IPS DF 19.7 (cell line): ENCODE results near the gene RTEL1.

ENCODE experiments used
- DNase-seq: peaks from one replicate; pipeline ENCODE4 v3.0.0-alpha.2; 2013; ENCODE audit warnings: low read depth, low spot score

RTEL1 gene

GRCh38 chr20:63737945-63738686 lies 80.0 kb downstream of the RTEL1 start:
- DNase-seq = no peak

GRCh38 chr20:63738687-63739129 lies 80.6 kb downstream of the RTEL1 start:
- DNase-seq = no peak

GRCh38 chr20:63739130-63740069 lies 81.3 kb downstream of the RTEL1 start, which contains the start of gene SLC2A4RG:
Gene SLC2A4RG (plus strand): TSS chr20:63739776. CDS start chr20:63739913, 137 bp downstream.
- no peak for DNase-seq

GRCh38 chr20:63740070-63740626 lies 82.0 kb downstream of the RTEL1 start:
- DNase-seq = no peak

- no peak for DNase-seq
Measured at GRCh38 chr20:63740627-63741353, 82.7 kb downstream of the RTEL1 start.

GRCh38 chr20:63741354-63741675 lies 83.2 kb downstream of the RTEL1 start:
- DNase-seq = no peak

GRCh38 chr20:63741676-63742380 lies 83.7 kb downstream of the RTEL1 start:
- DNase-seq = no peak

GRCh38 chr20:63742381-63743024 lies 84.4 kb downstream of the RTEL1 start:
- no peak for DNase-seq

GRCh38 chr20:63743210-63743970 lies 85.3 kb downstream of the RTEL1 start:
- DNase-seq = no peak

- DNase-seq = no peak
Measured at GRCh38 chr20:63744158-63744557, 86.0 kb downstream of the RTEL1 start.

GRCh38 chr20:63744574-63745423 lies 86.7 kb downstream of the RTEL1 start:
- DNase-seq = no peak

- no peak for DNase-seq
Measured at GRCh38 chr20:63745424-63745805, 87.3 kb downstream of the RTEL1 start.
